ENCODE measurements around the gene ARHGEF26. TPM values are rescaled to one million over a fixed set of nuclear protein-coding genes. Genes with fewer than 3 reads are reported as not detected.

The ARHGEF26 gene
- total and polyA plus RNA-seq, 2 experiments from 2014 or later, result 0.40 to 0.65 TPM

GRCh38 chr3:154214306-154214705, 93.1 kb downstream of the ARHGEF26 start:
- Histone ChIP-seq H3K36me3 (ENCODE audit: low read depth) (no peaks in the 10 kb centered on the region), H3K4me3 (no peak overlapping the region), H3K4me1 (ENCODE audit: insufficient read depth) (no peaks in the 10 kb centered on the region), H3K79me2 (ENCODE audit: insufficient read depth) (no peaks in the 10 kb centered on the region), H3K4me2 (ENCODE audit: unreplicated experiment) (no peak overlapping the region), H2AFZ (no peak overlapping the region), H3K9me2 (ENCODE audit: insufficient read depth) (no peaks in the 10 kb centered on the region), H3K9me3 (ENCODE audit: low read depth) (no peaks in the 10 kb centered on the region), H3K27me3 (replicated peaks; ENCODE audit: insufficient read depth) (no peaks in the 10 kb centered on the region), H3F3A (ENCODE audit: insufficient read depth) (no peaks in the 10 kb centered on the region), H3K9ac (no peak overlapping the region), H3K27ac (no peak overlapping the region), H4K20me1 (ENCODE audit: insufficient read depth) (no peaks in the 10 kb centered on the region)
- DNase-seq, result peak; percentile 69
- in situ Hi-C loops (cut with MboI), result no loop called here
- TF ChIP-seq EZH2 (IDR thresholded peaks at IDR 0.05; ENCODE audit: insufficient read depth, poor library complexity, severe bottlenecking), result no peak
- TF ChIP-seq EZH2phosphoT487 (IDR thresholded peaks at IDR 0.05; ENCODE audit: insufficient read depth, low read depth), result no peak
- 4 to 16% methylated on average over 2 of the region's 2 CpGs for WGBS, 2 experiments (ENCODE audit: low coverage in 1 of 2, low lambda C conversion rate in 2 of 2, missing lambda C conversion rate in 2 of 2)

GRCh38 chr3:154217671-154218070, 96.5 kb downstream of the ARHGEF26 start:
- no peaks in the 10 kb centered on the region for H3K36me3 ChIP-seq (ENCODE audit: low read depth)
- DNase-seq, result no peak
- H4K20me1 ChIP-seq (ENCODE audit: insufficient read depth), result no peaks in the 10 kb centered on the region
- no peak overlapping the region for H3K4me2 ChIP-seq (ENCODE audit: unreplicated experiment)
- H3K9me2 ChIP-seq (ENCODE audit: insufficient read depth), result no peaks in the 10 kb centered on the region
- H3K9ac ChIP-seq, result no peak overlapping the region
- H3K9me3 ChIP-seq (ENCODE audit: low read depth), result no peaks in the 10 kb centered on the region
- H2AFZ ChIP-seq, result no peak overlapping the region
- H3K27me3 ChIP-seq (replicated peaks; ENCODE audit: insufficient read depth), result no peaks in the 10 kb centered on the region
- in situ Hi-C loops (cut with MboI), result no loop called here
- TF ChIP-seq EZH2phosphoT487 (IDR thresholded peaks at IDR 0.05; ENCODE audit: insufficient read depth, low read depth), result no peak
- no peak for TF ChIP-seq EZH2 (IDR thresholded peaks at IDR 0.05; ENCODE audit: insufficient read depth, poor library complexity, severe bottlenecking)
- no peaks in the 10 kb centered on the region for H3K4me1 ChIP-seq (ENCODE audit: insufficient read depth)
- 85 to 86% methylated on average over 6 of the region's 6 CpGs for WGBS, 2 experiments (ENCODE audit: low coverage in 1 of 2, low lambda C conversion rate in 2 of 2, missing lambda C conversion rate in 2 of 2)
- H3K79me2 ChIP-seq (ENCODE audit: insufficient read depth), result no peaks in the 10 kb centered on the region
- no peak overlapping the region for H3K27ac ChIP-seq
- H3F3A ChIP-seq (ENCODE audit: insufficient read depth), result no peaks in the 10 kb centered on the region
- no peak overlapping the region for H3K4me3 ChIP-seq

- no peak overlapping the region for H3K9ac ChIP-seq
- H3F3A ChIP-seq (ENCODE audit: insufficient read depth), result no peaks in the 10 kb centered on the region
- H3K27ac ChIP-seq, result no peak overlapping the region
- no peaks in the 10 kb centered on the region for H3K36me3 ChIP-seq (ENCODE audit: low read depth)
- no peaks in the 10 kb centered on the region for H4K20me1 ChIP-seq (ENCODE audit: insufficient read depth)
- H3K9me3 ChIP-seq (ENCODE audit: low read depth), result no peaks in the 10 kb centered on the region
- TF ChIP-seq EZH2phosphoT487 (IDR thresholded peaks at IDR 0.05; ENCODE audit: insufficient read depth, low read depth) (no peak), EZH2 (IDR thresholded peaks at IDR 0.05; ENCODE audit: insufficient read depth, poor library complexity, severe bottlenecking) (no peak)
- no peak overlapping the region for H2AFZ ChIP-seq
- H3K27me3 ChIP-seq (replicated peaks; ENCODE audit: insufficient read depth), result no peaks in the 10 kb centered on the region
- no peaks in the 10 kb centered on the region for H3K9me2 ChIP-seq (ENCODE audit: insufficient read depth)
- H3K4me1 ChIP-seq (ENCODE audit: insufficient read depth), result no peaks in the 10 kb centered on the region
- WGBS, 2 experiments (ENCODE audit: low coverage in 1 of 2, low lambda C conversion rate in 2 of 2, missing lambda C conversion rate in 2 of 2), result 85 to 92% methylated on average over 1 of the region's 1 CpG
- no peak for DNase-seq
- no peaks in the 10 kb centered on the region for H3K79me2 ChIP-seq (ENCODE audit: insufficient read depth)
- no peak overlapping the region for H3K4me3 ChIP-seq
- in situ Hi-C loops (cut with MboI), result no loop called here
- no peak overlapping the region for H3K4me2 ChIP-seq (ENCODE audit: unreplicated experiment)
These were observed 97.5 kb downstream of the ARHGEF26 start for GRCh38 chr3:154218728-154219127.

- WGBS, 2 experiments (ENCODE audit: low coverage in 1 of 2, low lambda C conversion rate in 2 of 2, missing lambda C conversion rate in 2 of 2), result 91 to 96% methylated on average over 2 of the region's 2 CpGs
- H3K79me2 ChIP-seq (ENCODE audit: insufficient read depth), result no peaks in the 10 kb centered on the region
- no peaks in the 10 kb centered on the region for H3K9me3 ChIP-seq (ENCODE audit: low read depth)
- H3K27ac ChIP-seq, result no peak overlapping the region
- H3K36me3 ChIP-seq (ENCODE audit: low read depth), result no peaks in the 10 kb centered on the region
- no peaks in the 10 kb centered on the region for H3K9me2 ChIP-seq (ENCODE audit: insufficient read depth)
- H3K4me1 ChIP-seq (ENCODE audit: insufficient read depth), result no peaks in the 10 kb centered on the region
- TF ChIP-seq EZH2phosphoT487 (IDR thresholded peaks at IDR 0.05; ENCODE audit: insufficient read depth, low read depth) (no peak), EZH2 (IDR thresholded peaks at IDR 0.05; ENCODE audit: insufficient read depth, poor library complexity, severe bottlenecking) (no peak)
- no peak overlapping the region for H2AFZ ChIP-seq
- H3K4me2 ChIP-seq (ENCODE audit: unreplicated experiment), result no peak overlapping the region
- no peak overlapping the region for H3K4me3 ChIP-seq
- in situ Hi-C loops (cut with MboI), result no loop called here
- no peaks in the 10 kb centered on the region for H3K27me3 ChIP-seq (replicated peaks; ENCODE audit: insufficient read depth)
- no peaks in the 10 kb centered on the region for H4K20me1 ChIP-seq (ENCODE audit: insufficient read depth)
- DNase-seq, result no peak
- no peaks in the 10 kb centered on the region for H3F3A ChIP-seq (ENCODE audit: insufficient read depth)
- no peak overlapping the region for H3K9ac ChIP-seq
These were observed 99.3 kb downstream of the ARHGEF26 start for GRCh38 chr3:154220462-154220861.

- no peak overlapping the region for H3K4me3 ChIP-seq
- TF ChIP-seq EZH2 (IDR thresholded peaks at IDR 0.05; ENCODE audit: insufficient read depth, poor library complexity, severe bottlenecking), result no peak
- TF ChIP-seq EZH2phosphoT487 (IDR thresholded peaks at IDR 0.05; ENCODE audit: insufficient read depth, low read depth), result no peak
- H3K9ac ChIP-seq, result no peak overlapping the region
- no peaks in the 10 kb centered on the region for H3F3A ChIP-seq (ENCODE audit: insufficient read depth)
- in situ Hi-C loops (cut with MboI), result no loop called here
- no peaks in the 10 kb centered on the region for H4K20me1 ChIP-seq (ENCODE audit: insufficient read depth)
- H3K27ac ChIP-seq, result no peak overlapping the region
- no peaks in the 10 kb centered on the region for H3K9me2 ChIP-seq (ENCODE audit: insufficient read depth)
- no peaks in the 10 kb centered on the region for H3K9me3 ChIP-seq (ENCODE audit: low read depth)
- no peak for DNase-seq
- no peaks in the 10 kb centered on the region for H3K27me3 ChIP-seq (replicated peaks; ENCODE audit: insufficient read depth)
- H3K4me1 ChIP-seq (ENCODE audit: insufficient read depth), result no peaks in the 10 kb centered on the region
- H3K36me3 ChIP-seq (ENCODE audit: low read depth), result no peaks in the 10 kb centered on the region
- H3K4me2 ChIP-seq (ENCODE audit: unreplicated experiment), result no peak overlapping the region
- H2AFZ ChIP-seq, result no peak overlapping the region
- H3K79me2 ChIP-seq (ENCODE audit: insufficient read depth), result no peaks in the 10 kb centered on the region
These were observed 102.3 kb downstream of the ARHGEF26 start for GRCh38 chr3:154223519-154223918.

All from GM23248 (cell line).